ENCODE results near the gene ROS1.

ROS1 gene

GRCh38 chr6:117309611-117310010 lies 116.1 kb downstream of the ROS1 start:
- DNase-seq (ENCODE audit: low read depth in 2 of 2), result no peak

GRCh38 chr6:117309069-117309468 lies 116.7 kb downstream of the ROS1 start:
- DNase-seq (ENCODE audit: low read depth in 2 of 2), result no peak

GRCh38 chr6:117307655-117308054 lies 118.1 kb downstream of the ROS1 start:
- DNase-seq (ENCODE audit: low read depth in 2 of 2), result no peak

GRCh38 chr6:117306227-117306790 lies 119.4 kb downstream of the ROS1 start:
- no peak for DNase-seq (ENCODE audit: low read depth in 2 of 2)

- no peak for DNase-seq (ENCODE audit: low read depth in 2 of 2)
Measured at GRCh38 chr6:117304446-117304845, 121.3 kb downstream of the ROS1 start.

GRCh38 chr6:117303323-117303722 lies 122.4 kb downstream of the ROS1 start:
- no peak for DNase-seq (ENCODE audit: low read depth in 2 of 2)

GRCh38 chr6:117298941-117299340 lies 126.8 kb downstream of the ROS1 start:
- no peak for DNase-seq (ENCODE audit: low read depth in 2 of 2)

GRCh38 chr6:117290173-117290846 lies 135.4 kb downstream of the ROS1 start:
- no peak for DNase-seq (ENCODE audit: low read depth in 2 of 2)

- DNase-seq (ENCODE audit: low read depth in 2 of 2), result no peak
Measured at GRCh38 chr6:117288083-117288715, 137.5 kb downstream of the ROS1 start.

- no peak for DNase-seq (ENCODE audit: low read depth in 2 of 2)
Measured at GRCh38 chr6:117280922-117281321, 144.8 kb downstream of the ROS1 start.

GRCh38 chr6:117276778-117277316 lies 148.9 kb downstream of the ROS1 start:
- DNase-seq (ENCODE audit: low read depth in 2 of 2), result no peak

- DNase-seq (ENCODE audit: low read depth in 2 of 2), result no peak
Measured at GRCh38 chr6:117275711-117276110, 150.0 kb downstream of the ROS1 start.

- no peak for DNase-seq (ENCODE audit: low read depth in 2 of 2)
Measured at GRCh38 chr6:117275205-117275604, 150.5 kb downstream of the ROS1 start.

- no peak for DNase-seq (ENCODE audit: low read depth in 2 of 2)
Measured at GRCh38 chr6:117272891-117273290, 152.9 kb downstream of the ROS1 start.

GRCh38 chr6:117272032-117272866 lies 153.5 kb downstream of the ROS1 start:
- DNase-seq (ENCODE audit: low read depth in 2 of 2), result no peak

GRCh38 chr6:117270843-117271507 lies 154.8 kb downstream of the ROS1 start:
- DNase-seq (ENCODE audit: low read depth in 2 of 2), result no peak

- no peak for DNase-seq (ENCODE audit: low read depth in 2 of 2)
Measured at GRCh38 chr6:117270055-117270842, 155.5 kb downstream of the ROS1 start.

- DNase-seq (ENCODE audit: low read depth in 2 of 2), result no peak
Measured at GRCh38 chr6:117269638-117270054, 156.1 kb downstream of the ROS1 start.

GRCh38 chr6:117268924-117269323 lies 156.8 kb downstream of the ROS1 start:
- DNase-seq (ENCODE audit: low read depth in 2 of 2), result no peak

- DNase-seq (ENCODE audit: low read depth in 2 of 2), result no peak
Measured at GRCh38 chr6:117267766-117268534, 157.8 kb downstream of the ROS1 start.
